Suprapubic skin (tissue), 4 donors: ENCODE results near the gene C16orf89. TPM values are rescaled to one million over a fixed set of nuclear protein-coding genes. Genes with fewer than 3 reads are reported as not detected.
"Not testable (repeated sequence)": the region's sequence is repeated elsewhere in the genome, so short reads cannot be mapped to it uniquely, and the experiment has no call there.

Experiments
- DNase-seq, 2 donors: peaks; one replicate each; pipeline ENCODE4 v3.0.0-alpha.2; 2019; ENCODE audit warnings: low spot score in 2 of 2
- H3K27ac ChIP-seq: fragments of 200-600 bp; sonication (generic); one replicate; pipeline ENCODE4 v1.5.1; 2019
- H3K27me3 ChIP-seq: fragments of 200-600 bp; sonication (generic); one replicate; pipeline ENCODE4 v1.5.1; 2019
- H3K36me3 ChIP-seq: fragments of 200-600 bp; sonication (generic); one replicate; pipeline ENCODE4 v1.5.1; 2019
- H3K4me1 ChIP-seq: fragments of 200-600 bp; sonication (generic); one replicate; pipeline ENCODE4 v1.5.1; 2019
- H3K4me3 ChIP-seq: fragments of 200-600 bp; sonication (generic); one replicate; pipeline ENCODE4 v1.5.1; 2019; ENCODE audit warnings: mild to moderate bottlenecking
- H3K9me3 ChIP-seq: fragments of 200-600 bp; sonication (generic); one replicate; pipeline ENCODE4 v1.5.1; 2019
- CTCF ChIP-seq, 2 donors: fragments of 200-600 bp in 1 of 2; fragments of 450-650 bp in 1 of 2; sonication (generic) in 1 of 2; IDR thresholded peaks; one replicate each; pipeline ENCODE4 v1.5.1; 2016 to 2019; ENCODE audit warnings: antibody characterized with exemption in 2 of 2, mild to moderate bottlenecking in 1 of 2, moderate library complexity in 1 of 2
- WGBS: methylation state at CpG from one replicate; pipeline ENCODE4 v1.1.5; 2018; 5-methylcytosine and 5-hydroxymethylcytosine counted together
- total RNA-seq, 4 donors: library from RNA; depleted of rRNA; stranded (reverse); fragments of >200 nt; gene quantifications; one replicate each; pipeline ENCODE4 v1.1.0, GENCODE V29; 2016

C16orf89 gene
- total RNA-seq, 4 donors from 2014 or later: 1.6 TPM; not detected in 3

DNA sequence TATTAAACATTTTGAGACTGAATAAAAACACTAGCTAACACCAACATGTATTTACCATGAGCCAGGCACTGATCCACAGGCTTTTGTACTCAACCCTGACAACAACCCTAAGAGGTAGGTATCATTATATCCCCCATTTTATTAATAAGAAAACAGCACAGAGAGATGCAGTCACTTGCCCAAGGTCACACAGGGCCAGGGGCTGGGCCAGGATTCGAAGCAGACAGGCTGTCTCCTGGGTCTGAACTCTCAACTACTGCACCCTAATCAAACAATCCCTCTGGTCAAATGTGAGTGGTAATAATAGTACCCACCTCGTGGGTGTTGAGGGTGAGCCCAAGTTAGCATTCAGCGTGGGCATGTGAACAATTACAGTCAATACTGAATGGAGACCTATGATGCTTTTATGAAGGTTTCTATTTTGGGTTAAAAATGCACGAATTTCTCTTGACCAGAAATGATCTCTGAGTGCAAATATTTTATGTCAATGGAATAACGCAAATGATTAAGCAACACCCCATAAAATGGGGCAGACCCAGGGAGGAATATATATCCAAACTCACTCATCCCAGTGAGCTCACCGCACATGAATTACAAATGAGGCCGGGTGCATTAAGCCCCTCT lies 30.8 kb upstream of the C16orf89 start:
- not testable (repeated sequence) for H3K36me3 ChIP-seq, H3K27me3 ChIP-seq, H3K9me3 ChIP-seq, DNase-seq, H3K27ac ChIP-seq
- WGBS: 26% methylated on average over 6 of the region's 7 CpGs
- Histone ChIP-seq H3K4me3 (peak overlapping the region; percentile 86), H3K4me1 (peaks cover 12% of the 10 kb centered on the region)

DNA sequence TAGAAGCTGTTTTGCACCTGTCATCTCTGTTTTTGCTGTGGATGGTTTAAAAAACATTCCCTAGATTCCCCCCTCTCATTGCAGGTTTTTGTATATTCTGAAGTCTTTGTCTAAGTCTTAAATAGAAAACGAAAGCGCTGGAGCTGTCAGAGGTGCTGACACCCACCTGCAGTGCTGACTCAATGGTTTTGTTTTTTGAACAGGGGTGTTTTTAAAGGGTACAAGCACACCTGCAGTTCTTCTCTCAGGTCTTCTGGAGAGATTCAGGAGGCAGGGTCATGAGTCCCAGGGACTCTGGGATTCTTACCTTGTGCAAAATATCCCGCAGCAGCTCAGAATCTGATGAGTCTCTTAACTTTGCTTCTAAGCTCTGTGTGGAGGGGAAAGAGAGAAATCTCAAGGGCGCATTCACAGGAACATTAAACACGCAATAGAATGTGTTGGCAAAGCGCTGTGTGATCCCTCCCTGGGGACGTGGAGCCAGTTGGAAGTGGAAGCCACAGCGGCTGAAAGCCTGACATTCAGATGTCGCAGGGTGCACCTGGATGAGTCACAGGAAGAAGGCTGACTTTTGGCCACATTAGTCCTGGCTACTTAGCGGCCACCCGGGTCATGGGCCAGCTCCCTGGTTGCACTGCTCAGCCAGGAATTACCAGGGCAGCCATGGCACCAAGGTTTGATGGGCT lies 29.5 kb upstream of the C16orf89 start:
- H3K9me3 ChIP-seq, H3K27ac ChIP-seq, DNase-seq, H3K27me3 ChIP-seq, H3K4me3 ChIP-seq, H3K36me3 ChIP-seq: not testable (repeated sequence)
- H3K4me1 ChIP-seq: peaks cover 12% of the 10 kb centered on the region
- WGBS: 51% methylated on average over 9 of the region's 11 CpGs

GRCh38 chr16:5093746-5094145 lies 28.0 kb upstream of the C16orf89 start:
- WGBS: 77% methylated on average over 10 of the region's 11 CpGs
- not testable (repeated sequence) for H3K9me3 ChIP-seq

GRCh38 chr16:5093081-5093480 lies 27.3 kb upstream of the C16orf89 start:
- 83% methylated on average over 3 of the region's 9 CpGs for WGBS
- not testable (repeated sequence) for H3K4me3 ChIP-seq, H3K9me3 ChIP-seq, H3K4me1 ChIP-seq, DNase-seq, H3K27ac ChIP-seq, H3K27me3 ChIP-seq
- H3K36me3 ChIP-seq: peaks cover 21% of the 10 kb centered on the region

More at GRCh38 chr16:5093746-5094145, 28.0 kb upstream of the C16orf89 start:
- H3K36me3 ChIP-seq: peaks cover 17% of the 10 kb centered on the region
- DNase-seq, H3K4me3 ChIP-seq, H3K27ac ChIP-seq, H3K4me1 ChIP-seq, H3K27me3 ChIP-seq: not testable (repeated sequence)

DNA sequence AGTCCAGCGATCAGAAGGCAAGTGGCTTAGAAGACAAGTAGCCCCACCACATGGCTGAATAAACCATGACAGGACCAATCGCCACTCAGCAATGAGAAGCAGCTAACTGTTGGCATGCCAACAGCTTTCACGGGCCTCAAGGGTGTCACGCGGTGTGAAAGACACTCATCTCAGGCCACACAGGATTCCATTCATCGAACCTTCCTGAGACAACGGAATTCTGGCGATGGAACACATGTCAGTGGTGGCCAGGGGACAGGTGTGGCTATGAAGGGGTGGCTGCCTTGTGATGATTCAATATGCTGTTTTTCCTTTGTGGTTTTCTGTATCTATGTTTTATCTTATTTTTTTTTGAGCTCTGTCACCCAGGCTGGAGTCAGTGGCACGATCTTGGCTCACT lies 24.8 kb upstream of the C16orf89 start:
- H3K27me3 ChIP-seq, H3K27ac ChIP-seq, DNase-seq, H3K4me1 ChIP-seq, H3K4me3 ChIP-seq, H3K9me3 ChIP-seq: not testable (repeated sequence)
- WGBS: 87% methylated on average over 9 of the region's 9 CpGs
- H3K36me3 ChIP-seq: peaks cover 29% of the 10 kb centered on the region

GRCh38 chr16:5089911-5090555 lies 24.3 kb upstream of the C16orf89 start:
- peaks cover 32% of the 10 kb centered on the region for H3K36me3 ChIP-seq
- not testable (repeated sequence) for H3K27me3 ChIP-seq, H3K4me3 ChIP-seq, DNase-seq, H3K4me1 ChIP-seq, H3K9me3 ChIP-seq, H3K27ac ChIP-seq
- WGBS: 88% methylated on average over 20 of the region's 26 CpGs

DNA sequence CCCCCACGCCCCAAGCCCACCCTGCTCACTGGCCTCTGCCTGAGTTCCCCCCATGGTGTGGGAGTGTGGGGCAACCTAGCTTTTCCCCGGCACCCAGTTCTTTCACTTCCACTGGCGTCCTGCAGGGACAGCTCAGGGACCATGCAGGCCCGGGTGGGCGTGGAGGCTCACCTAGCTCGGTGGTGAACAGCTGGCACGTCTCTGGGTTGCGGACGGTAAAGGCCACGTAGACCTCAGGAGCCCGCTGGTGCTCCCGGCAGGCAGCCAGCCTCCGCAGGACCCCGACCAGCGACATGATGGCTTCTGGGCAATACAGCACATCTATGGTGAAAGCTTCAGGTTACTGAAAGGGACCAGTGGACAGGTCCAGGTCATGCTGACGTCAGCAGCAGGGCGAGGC lies 23.2 kb upstream of the C16orf89 start:
- 92% methylated on average over 10 of the region's 17 CpGs for WGBS
- not testable (repeated sequence) for H3K4me3 ChIP-seq, DNase-seq, H3K27me3 ChIP-seq, H3K4me1 ChIP-seq, H3K9me3 ChIP-seq, H3K27ac ChIP-seq
- H3K36me3 ChIP-seq: peaks cover 35% of the 10 kb centered on the region

DNA sequence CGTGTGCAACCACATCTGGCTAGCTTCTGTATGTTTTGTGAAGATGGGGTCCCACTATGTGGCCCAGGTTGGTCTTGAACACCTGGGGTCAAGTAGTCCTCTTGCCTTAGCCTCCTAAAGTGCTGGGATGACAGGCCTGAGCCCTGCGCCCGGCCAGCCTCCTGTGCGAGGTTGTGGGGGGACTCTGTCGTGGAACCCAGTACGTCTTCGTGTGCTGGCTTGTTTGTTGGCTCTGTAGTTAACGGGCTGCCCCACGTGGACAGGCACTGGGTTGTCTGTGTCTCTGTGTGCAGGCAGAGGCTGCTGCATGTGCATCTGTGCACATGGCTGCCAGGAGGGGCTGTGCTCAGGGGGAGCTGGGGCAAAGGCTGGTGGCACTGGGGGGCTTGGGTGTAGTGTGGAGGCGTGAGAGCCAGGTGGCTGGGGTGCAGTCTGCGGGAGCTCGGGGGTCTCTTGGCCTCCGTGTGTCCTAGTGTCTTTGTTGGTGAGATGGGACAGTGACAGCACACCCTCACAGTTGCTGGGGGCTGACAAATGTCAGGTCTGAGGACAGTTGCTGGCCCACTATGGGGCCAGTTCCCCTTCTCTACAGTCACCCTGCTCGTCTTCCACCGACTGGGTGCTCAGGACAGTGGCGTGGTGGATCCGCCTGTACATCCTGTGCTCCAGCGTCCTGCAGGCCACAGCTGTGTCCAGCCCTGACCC lies 22.5 kb upstream of the C16orf89 start:
- H3K36me3 ChIP-seq: peaks cover 41% of the 10 kb centered on the region
- not testable (repeated sequence) for H3K4me3 ChIP-seq, DNase-seq, H3K4me1 ChIP-seq, H3K27me3 ChIP-seq, H3K9me3 ChIP-seq, H3K27ac ChIP-seq
- 80% methylated on average over 9 of the region's 18 CpGs for WGBS

DNA sequence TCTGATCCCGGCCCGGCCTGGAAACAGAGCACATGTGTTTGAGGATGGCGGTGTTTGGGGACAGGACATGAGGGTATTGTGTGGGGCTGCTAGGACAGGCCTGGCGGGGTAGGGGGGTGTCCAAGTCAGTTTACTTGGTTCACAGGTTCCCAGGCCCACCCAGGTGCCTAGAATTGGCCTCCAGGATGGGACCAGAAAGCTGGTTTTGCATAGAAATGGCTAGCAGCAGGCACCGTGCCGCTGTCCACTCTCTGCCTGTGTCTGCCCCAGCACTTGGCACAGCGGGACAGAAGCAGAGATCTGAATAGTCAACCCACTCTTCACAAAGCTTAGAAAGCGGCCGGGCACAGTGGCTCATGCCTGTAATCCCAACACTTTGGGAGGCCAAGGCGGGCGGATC lies 20.0 kb upstream of the C16orf89 start:
- H3K4me1 ChIP-seq, H3K27me3 ChIP-seq, H3K27ac ChIP-seq, H3K4me3 ChIP-seq, DNase-seq, H3K9me3 ChIP-seq: not testable (repeated sequence)
- 93% methylated on average over 7 of the region's 11 CpGs for WGBS
- peaks cover 61% of the 10 kb centered on the region for H3K36me3 ChIP-seq

DNA sequence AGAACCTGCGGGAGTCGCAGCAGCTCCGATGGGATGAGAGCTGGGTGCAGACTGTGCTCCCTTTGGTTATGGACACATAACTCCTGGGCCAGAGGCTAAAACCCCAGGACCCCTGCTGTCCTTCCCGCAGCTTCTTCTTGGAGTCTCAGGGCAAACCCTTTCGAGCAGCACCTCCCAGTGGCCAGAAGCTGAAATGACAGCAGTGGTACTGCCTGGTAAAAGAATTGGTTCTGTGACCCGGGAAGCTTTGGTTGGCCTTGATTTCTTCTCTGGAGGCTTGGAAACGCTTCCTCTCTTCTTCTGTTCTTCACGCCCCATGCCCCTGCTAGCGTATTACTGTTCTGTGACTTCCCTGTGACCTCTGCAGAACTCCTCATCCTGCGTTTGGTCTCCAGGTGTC lies 19.0 kb upstream of the C16orf89 start:
- TF ChIP-seq CTCF (IDR thresholded peaks at IDR 0.05): peak; percentile 17 to 35
- not testable (repeated sequence) for H3K27ac ChIP-seq, H3K27me3 ChIP-seq, H3K9me3 ChIP-seq, H3K4me1 ChIP-seq, H3K4me3 ChIP-seq, DNase-seq
- H3K36me3 ChIP-seq: peaks cover 59% of the 10 kb centered on the region
- 76% methylated on average over 10 of the region's 10 CpGs for WGBS

GRCh38 chr16:5084099-5084731 lies 18.5 kb upstream of the C16orf89 start:
- DNase-seq, H3K4me1 ChIP-seq, H3K27ac ChIP-seq, H3K4me3 ChIP-seq, H3K27me3 ChIP-seq, H3K9me3 ChIP-seq: not testable (repeated sequence)
- WGBS: 83% methylated on average over 11 of the region's 11 CpGs
- H3K36me3 ChIP-seq: peaks cover 58% of the 10 kb centered on the region

DNA sequence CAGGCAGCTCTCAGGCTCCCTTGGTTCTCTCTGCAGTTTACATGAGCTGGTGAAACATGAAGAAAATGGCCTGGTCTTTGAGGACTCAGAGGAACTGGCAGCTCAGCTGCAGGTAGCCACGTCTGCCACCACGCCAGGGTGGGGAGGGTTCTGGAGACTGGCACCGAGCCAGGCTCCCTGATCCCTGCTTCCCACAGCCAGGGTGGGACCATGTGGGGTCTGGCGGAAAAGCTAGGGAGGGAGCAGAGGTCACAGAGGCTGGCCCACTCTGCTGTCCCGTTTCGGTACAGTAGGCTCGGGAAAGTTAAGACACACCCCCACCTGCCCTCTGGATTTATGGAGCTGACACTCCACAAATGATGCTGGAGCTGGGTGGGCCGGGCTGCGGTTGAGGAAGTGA lies 17.9 kb upstream of the C16orf89 start:
- DNase-seq, H3K9me3 ChIP-seq, H3K27me3 ChIP-seq, H3K27ac ChIP-seq, H3K4me1 ChIP-seq, H3K4me3 ChIP-seq: not testable (repeated sequence)
- WGBS: 88% methylated on average over 9 of the region's 9 CpGs
- peaks cover 58% of the 10 kb centered on the region for H3K36me3 ChIP-seq
